C4-2B (cell line): Measurements from ENCODE around the gene CYSLTR1.

ENCODE experiments used
- CTCF ChIP-seq: fragments of 450-650 bp; conservative IDR thresholded peaks from 2 replicates; pipeline ENCODE4 v1.5.1; 2017; ENCODE audit warnings: mild to moderate bottlenecking
- ZFX ChIP-seq: fragments of 450-650 bp; IDR thresholded peaks from 2 replicates; pipeline ENCODE4 v1.6.1; 2017

GRCh38 chrX:78326401-78326800 is 1.0 kb downstream of the CYSLTR1 start:
- TF ChIP-seq CTCF (no peak), ZFX (no peak)
